EL (cell line): ENCODE data around the gene REEP3.
"Not testable (repeated sequence)": the region's sequence is repeated elsewhere in the genome, so short reads cannot be mapped to it uniquely, and the experiment has no call there.

Experiments used
- DNase-seq: peaks from one replicate; pipeline ENCODE4 v3.0.0-alpha.2; 2016

Gene REEP3

GRCh38 chr10:63520500-63521415 is at the start of gene REEP3:
Gene REEP3, plus strand, starts transcription at chr10:63521401. Its CDS starts 145 bp downstream, at chr10:63521546.
- peak; percentile 79 for DNase-seq

- no peak for DNase-seq
These were observed 46.7 kb upstream of the REEP3 start for GRCh38 chr10:63474488-63474887.

- DNase-seq: no peak
These were observed 43.3 kb upstream of the REEP3 start for GRCh38 chr10:63477927-63478326.

GRCh38 chr10:63478564-63478963 is 42.6 kb upstream of the REEP3 start:
- no peak for DNase-seq

- DNase-seq: no peak
These were observed 41.0 kb upstream of the REEP3 start for GRCh38 chr10:63480237-63480636.

- no peak for DNase-seq
These were observed 39.3 kb upstream of the REEP3 start for GRCh38 chr10:63481815-63482421.

- no peak for DNase-seq
These were observed 37.2 kb upstream of the REEP3 start for GRCh38 chr10:63483983-63484382.

GRCh38 chr10:63487990-63488389 is 33.2 kb upstream of the REEP3 start:
- no peak for DNase-seq

- DNase-seq: no peak
These were observed 31.4 kb upstream of the REEP3 start for GRCh38 chr10:63489838-63490237.

- peak; percentile 61 for DNase-seq
These were observed 29.4 kb upstream of the REEP3 start for GRCh38 chr10:63491588-63492316.

GRCh38 chr10:63492317-63492690 is 28.9 kb upstream of the REEP3 start:
- peak; percentile 48 for DNase-seq

GRCh38 chr10:63493004-63493403 is 28.2 kb upstream of the REEP3 start:
- no peak for DNase-seq

GRCh38 chr10:63494951-63495350 is 26.2 kb upstream of the REEP3 start:
- DNase-seq: peak; percentile 44

GRCh38 chr10:63496561-63496960 is 24.6 kb upstream of the REEP3 start:
- DNase-seq: no peak

GRCh38 chr10:63497321-63497720 is 23.9 kb upstream of the REEP3 start:
- no peak for DNase-seq

- no peak for DNase-seq
These were observed 22.5 kb upstream of the REEP3 start for GRCh38 chr10:63498665-63499064.

GRCh38 chr10:63500551-63500950 is 20.6 kb upstream of the REEP3 start:
- DNase-seq: not testable (repeated sequence)

- DNase-seq: no peak
These were observed 19.2 kb upstream of the REEP3 start for GRCh38 chr10:63501954-63502353.

- DNase-seq: no peak
These were observed 18.4 kb upstream of the REEP3 start for GRCh38 chr10:63502832-63503231.

- no peak for DNase-seq
These were observed 17.8 kb upstream of the REEP3 start for GRCh38 chr10:63503395-63503794.

- no peak for DNase-seq
These were observed 16.9 kb upstream of the REEP3 start for GRCh38 chr10:63504145-63504881.

- DNase-seq: no peak
These were observed 15.6 kb upstream of the REEP3 start for GRCh38 chr10:63505562-63505961.

GRCh38 chr10:63506554-63506953 is 14.6 kb upstream of the REEP3 start:
- no peak for DNase-seq
